DOHH2 (cell line): Measurements from ENCODE around the gene HDAC8.

Experiments used
- EZH2phosphoT487 ChIP-seq: fragments of 200-600 bp; sonication (generic); IDR thresholded peaks from 2 replicates; pipeline ENCODE4 v1.6.1; 2017; ENCODE audit warnings: borderline replicate concordance, mild to moderate bottlenecking, antibody characterized with exemption, low read length, moderate library complexity, mixed read lengths
- TF ChIP-seq, protein P1 (sequence below): fragments of 200-600 bp; sonication (generic); IDR thresholded peaks from one replicate; pipeline ENCODE4 v1.5.1; 2014; ENCODE audit warnings: antibody characterized with exemption, mild to moderate bottlenecking, low read depth, low read length; ENCODE audit not compliant: poor library complexity, severe bottlenecking

DNA sequence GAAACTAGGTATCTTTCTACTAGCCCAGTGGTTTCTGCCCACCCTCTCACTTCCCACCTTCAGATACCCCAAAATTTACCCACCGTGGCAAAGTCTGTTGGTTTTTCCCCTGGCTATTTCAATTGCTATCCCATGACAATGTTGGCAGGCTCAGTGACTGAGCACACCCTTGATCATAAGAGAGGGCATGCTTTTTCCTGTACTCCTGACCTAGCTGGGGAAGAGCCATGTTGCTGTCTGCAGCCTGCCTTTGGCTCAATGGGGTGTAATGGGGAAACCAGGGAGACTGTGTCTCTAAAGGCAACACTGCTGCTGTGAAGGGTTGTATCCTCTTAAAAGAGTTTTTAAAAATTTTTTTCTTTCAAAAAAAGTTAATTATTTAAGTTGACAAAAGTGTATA lies 176.5 kb downstream of the HDAC8 start:
- TF ChIP-seq, protein P1, sequence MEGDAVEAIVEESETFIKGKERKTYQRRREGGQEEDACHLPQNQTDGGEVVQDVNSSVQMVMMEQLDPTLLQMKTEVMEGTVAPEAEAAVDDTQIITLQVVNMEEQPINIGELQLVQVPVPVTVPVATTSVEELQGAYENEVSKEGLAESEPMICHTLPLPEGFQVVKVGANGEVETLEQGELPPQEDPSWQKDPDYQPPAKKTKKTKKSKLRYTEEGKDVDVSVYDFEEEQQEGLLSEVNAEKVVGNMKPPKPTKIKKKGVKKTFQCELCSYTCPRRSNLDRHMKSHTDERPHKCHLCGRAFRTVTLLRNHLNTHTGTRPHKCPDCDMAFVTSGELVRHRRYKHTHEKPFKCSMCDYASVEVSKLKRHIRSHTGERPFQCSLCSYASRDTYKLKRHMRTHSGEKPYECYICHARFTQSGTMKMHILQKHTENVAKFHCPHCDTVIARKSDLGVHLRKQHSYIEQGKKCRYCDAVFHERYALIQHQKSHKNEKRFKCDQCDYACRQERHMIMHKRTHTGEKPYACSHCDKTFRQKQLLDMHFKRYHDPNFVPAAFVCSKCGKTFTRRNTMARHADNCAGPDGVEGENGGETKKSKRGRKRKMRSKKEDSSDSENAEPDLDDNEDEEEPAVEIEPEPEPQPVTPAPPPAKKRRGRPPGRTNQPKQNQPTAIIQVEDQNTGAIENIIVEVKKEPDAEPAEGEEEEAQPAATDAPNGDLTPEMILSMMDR = no peak
- TF ChIP-seq EZH2phosphoT487 = no peak
